Measurements from ENCODE around the gene MFRP.

GRCh38 chr11:119361056-119361787 lies 14.7 kb upstream of the MFRP start:
- TF ChIP-seq CTCF (IDR thresholded peaks at IDR 0.05): no peak
- TF ChIP-seq POLR2A (IDR thresholded peaks at IDR 0.05): no peak
